Jurkat, Clone E6-1 (cell line): ENCODE data around the gene DDI2.

Experiments
- DNase-seq: peaks from one replicate; pipeline ENCODE4 v3.0.0-alpha.2; 2011; ENCODE audit warnings: low read depth, low spot score
- H3K4me3 ChIP-seq: 2 replicates; pipeline ENCODE4 v1.5.1; 2011; ENCODE audit warnings: mild to moderate bottlenecking, low read length, control low read depth, moderate library complexity

DDI2 gene

GRCh38 chr1:15717418-15718125, 100.3 kb downstream of the DDI2 start:
- H3K4me3 ChIP-seq: no peak overlapping the region
- no peak for DNase-seq

- no peak for DNase-seq
- H3K4me3 ChIP-seq: no peak overlapping the region
These were observed 100.9 kb downstream of the DDI2 start for GRCh38 chr1:15718199-15718601.
